Karpas-422 (cell line): ENCODE results near the gene AQP12B. TPM values are rescaled to one million over a fixed set of nuclear protein-coding genes. Genes with fewer than 3 reads are reported as not detected.

Experiments used
- DNase-seq: peaks from one replicate; pipeline ENCODE4 v3.0.0-alpha.2; 2015
- H2AFZ ChIP-seq: fragments of 200-600 bp; sonication (generic); 2 replicates; pipeline ENCODE4 v1.6.1; 2014; ENCODE audit warnings: antibody characterized with exemption, low read length, mixed read lengths
- H3K27ac ChIP-seq: fragments of 200-600 bp; sonication (generic); 2 replicates; pipeline ENCODE4 v1.5.1; 2014; ENCODE audit warnings: mild to moderate bottlenecking, low read length, moderate library complexity
- H3K27me3 ChIP-seq: fragments of 200-600 bp; sonication (generic); 2 replicates; pipeline ENCODE4 v1.6.1; 2014; ENCODE audit warnings: low read length, mixed read lengths
- H3K36me3 ChIP-seq: fragments of 200-600 bp; sonication (generic); 2 replicates; pipeline ENCODE4 v1.6.1; 2014; ENCODE audit warnings: low read length, mixed read lengths; ENCODE audit not compliant: insufficient read depth
- H3K4me1 ChIP-seq: fragments of 200-600 bp; sonication (generic); 2 replicates; pipeline ENCODE4 v1.6.1; 2014; ENCODE audit warnings: mild to moderate bottlenecking, low read length, mixed read lengths
- H3K4me2 ChIP-seq: fragments of 200-600 bp; sonication (generic); 2 replicates; pipeline ENCODE4 v1.6.1; 2014; ENCODE audit warnings: low read length, low read depth, mild to moderate bottlenecking; ENCODE audit not compliant: poor library complexity, severe bottlenecking
- H3K4me3 ChIP-seq: fragments of 200-600 bp; sonication (generic); 2 replicates; pipeline ENCODE4 v1.5.1; 2014; ENCODE audit warnings: mild to moderate bottlenecking, antibody characterized with exemption, low read length, mixed read lengths
- H3K79me2 ChIP-seq: fragments of 200-600 bp; sonication (generic); 2 replicates; pipeline ENCODE4 v1.6.1; 2014; ENCODE audit warnings: mild to moderate bottlenecking, low read length, mixed read lengths
- H3K9ac ChIP-seq: fragments of 200-600 bp; sonication (generic); 2 replicates; pipeline ENCODE4 v1.6.0; 2014; ENCODE audit warnings: low read length
- H3K9me2 ChIP-seq: fragments of 200-600 bp; sonication (generic), shearing (Covaris generic); replicated peaks from 2 replicates; pipeline ENCODE4 v1.6.0; 2014; ENCODE audit warnings: mild to moderate bottlenecking, low read length, moderate library complexity; ENCODE audit not compliant: insufficient read depth
- H3K9me3 ChIP-seq: fragments of 300-700, 200-600 bp; sonication (generic); 2 replicates; pipeline ENCODE4 v1.6.1; 2014; ENCODE audit warnings: low read length, mixed read lengths
- H4K20me1 ChIP-seq: fragments of 200-600 bp; sonication (generic); 2 replicates; pipeline ENCODE4 v1.6.1; 2014; ENCODE audit warnings: mild to moderate bottlenecking, antibody characterized with exemption, low read length, low read depth; ENCODE audit not compliant: insufficient read depth
- total RNA-seq: library from RNA; depleted of rRNA; stranded (reverse); fragments of >200 nt; shearing (Covaris generic); gene quantifications from 2 replicates; pipeline ENCODE4 v1.2.3, GENCODE V29; 2014; ENCODE audit warnings: low replicate concordance

AQP12B gene
- total RNA-seq, 1 experiment from 2014 or later, result not detected

DNA sequence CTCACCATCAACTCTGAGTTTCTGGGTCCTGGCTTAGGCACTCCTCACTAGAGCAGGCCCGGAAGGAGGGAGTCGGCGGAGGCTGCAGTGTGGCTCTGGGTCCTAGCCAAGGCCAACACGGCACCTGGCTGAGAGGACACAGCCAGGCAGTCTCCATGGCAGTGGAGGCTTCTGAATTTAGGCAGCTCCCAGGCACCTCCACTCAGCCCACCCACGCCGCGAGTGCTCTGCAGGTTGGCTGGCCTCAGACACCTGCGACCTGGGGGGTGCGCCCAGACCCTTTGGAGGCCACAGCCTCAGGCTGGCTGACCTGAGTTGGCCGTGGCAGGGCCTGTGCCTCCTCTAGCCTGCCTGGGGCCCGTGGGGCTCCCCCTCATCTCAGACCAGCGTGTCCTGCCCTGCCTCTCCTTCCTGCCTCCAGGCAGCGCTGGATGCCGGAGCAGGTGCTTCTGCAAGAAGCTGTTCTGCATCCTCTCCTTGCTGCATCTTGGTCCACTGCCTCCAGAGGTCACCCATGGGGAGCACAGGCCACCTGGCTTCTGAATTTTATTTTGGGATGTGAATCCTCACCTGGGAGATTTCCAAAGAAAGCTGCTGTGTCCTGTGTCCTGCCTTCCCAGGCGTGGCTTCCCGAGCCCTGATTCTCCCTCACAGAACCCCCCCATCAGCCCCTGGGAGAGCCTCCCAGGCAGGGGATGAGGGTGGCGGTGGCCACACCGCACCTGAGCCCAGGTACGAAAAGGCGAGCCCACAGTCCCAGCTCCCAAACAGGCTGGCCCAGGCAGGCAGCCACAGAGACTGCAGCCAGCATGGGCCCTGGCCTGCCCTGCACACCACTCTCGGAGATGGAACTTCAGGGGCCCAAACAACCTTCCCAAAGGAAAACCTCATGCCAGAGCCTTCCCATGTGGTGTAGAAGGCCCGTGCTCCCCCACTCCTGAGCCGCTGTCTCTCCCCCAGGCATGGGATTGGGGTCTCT is 32.4 kb upstream of the AQP12B start:
- no peak overlapping the region for H2AFZ ChIP-seq
- peaks cover 18% of the 10 kb centered on the region for H3K4me1 ChIP-seq
- no peaks in the 10 kb centered on the region for H4K20me1 ChIP-seq
- no peaks in the 10 kb centered on the region for H3K9me2 ChIP-seq
- H3K9me3 ChIP-seq, result no peaks in the 10 kb centered on the region
- no peak overlapping the region for H3K4me2 ChIP-seq
- no peaks in the 10 kb centered on the region for H3K36me3 ChIP-seq
- no peak overlapping the region for H3K9ac ChIP-seq
- no peak overlapping the region for H3K4me3 ChIP-seq
- DNase-seq, result no peak
- no peaks in the 10 kb centered on the region for H3K79me2 ChIP-seq
- no peaks in the 10 kb centered on the region for H3K27me3 ChIP-seq
- no peak overlapping the region for H3K27ac ChIP-seq

DNA sequence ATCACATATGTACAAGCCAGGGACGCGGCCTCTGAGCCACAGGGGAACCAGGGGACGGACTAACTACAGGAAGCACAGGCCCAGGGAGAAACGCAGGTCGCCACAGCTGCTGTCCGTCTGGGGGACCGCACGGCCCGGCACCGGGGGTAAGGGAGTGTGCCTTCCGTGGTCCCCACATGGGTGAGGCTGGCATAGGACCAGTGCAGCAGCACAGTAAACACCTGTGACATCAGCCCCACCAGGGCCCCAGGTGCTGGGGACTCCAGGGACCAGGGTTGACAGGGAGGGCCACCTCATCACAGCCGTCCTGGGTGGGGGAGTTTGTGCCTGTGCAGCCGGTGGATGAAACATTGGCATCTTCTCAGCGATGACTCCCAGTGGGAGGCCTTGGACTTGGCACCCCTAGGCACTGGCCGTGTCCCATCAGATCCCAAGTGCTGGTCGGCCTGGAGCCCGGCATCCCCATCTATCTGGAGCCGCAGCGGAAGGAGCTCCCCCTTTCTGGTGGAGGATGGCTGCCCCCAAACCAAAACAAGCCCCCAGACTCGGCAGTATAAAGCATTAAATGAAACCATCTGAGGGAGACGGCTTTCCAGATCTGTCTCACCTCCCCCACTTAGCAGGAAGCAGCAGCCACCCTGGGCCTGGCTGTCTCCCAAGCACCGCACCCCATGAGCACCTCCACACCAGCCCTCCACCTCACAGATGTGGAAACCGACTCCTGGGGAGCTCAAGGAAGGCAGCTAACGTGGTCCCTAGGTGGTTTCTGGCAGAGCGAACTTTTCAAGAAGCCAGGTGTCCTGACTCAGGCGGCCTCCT is 31.5 kb upstream of the AQP12B start:
- H3K27ac ChIP-seq, result no peak overlapping the region
- H2AFZ ChIP-seq, result no peak overlapping the region
- peak overlapping the region; percentile 21 for H3K4me2 ChIP-seq
- H3K27me3 ChIP-seq, result no peaks in the 10 kb centered on the region
- no peaks in the 10 kb centered on the region for H3K9me3 ChIP-seq
- DNase-seq, result peak; percentile 41
- H4K20me1 ChIP-seq, result no peaks in the 10 kb centered on the region
- no peaks in the 10 kb centered on the region for H3K79me2 ChIP-seq
- no peaks in the 10 kb centered on the region for H3K9me2 ChIP-seq
- peaks cover 18% of the 10 kb centered on the region for H3K4me1 ChIP-seq
- no peak overlapping the region for H3K9ac ChIP-seq
- no peak overlapping the region for H3K4me3 ChIP-seq
- no peaks in the 10 kb centered on the region for H3K36me3 ChIP-seq

DNA sequence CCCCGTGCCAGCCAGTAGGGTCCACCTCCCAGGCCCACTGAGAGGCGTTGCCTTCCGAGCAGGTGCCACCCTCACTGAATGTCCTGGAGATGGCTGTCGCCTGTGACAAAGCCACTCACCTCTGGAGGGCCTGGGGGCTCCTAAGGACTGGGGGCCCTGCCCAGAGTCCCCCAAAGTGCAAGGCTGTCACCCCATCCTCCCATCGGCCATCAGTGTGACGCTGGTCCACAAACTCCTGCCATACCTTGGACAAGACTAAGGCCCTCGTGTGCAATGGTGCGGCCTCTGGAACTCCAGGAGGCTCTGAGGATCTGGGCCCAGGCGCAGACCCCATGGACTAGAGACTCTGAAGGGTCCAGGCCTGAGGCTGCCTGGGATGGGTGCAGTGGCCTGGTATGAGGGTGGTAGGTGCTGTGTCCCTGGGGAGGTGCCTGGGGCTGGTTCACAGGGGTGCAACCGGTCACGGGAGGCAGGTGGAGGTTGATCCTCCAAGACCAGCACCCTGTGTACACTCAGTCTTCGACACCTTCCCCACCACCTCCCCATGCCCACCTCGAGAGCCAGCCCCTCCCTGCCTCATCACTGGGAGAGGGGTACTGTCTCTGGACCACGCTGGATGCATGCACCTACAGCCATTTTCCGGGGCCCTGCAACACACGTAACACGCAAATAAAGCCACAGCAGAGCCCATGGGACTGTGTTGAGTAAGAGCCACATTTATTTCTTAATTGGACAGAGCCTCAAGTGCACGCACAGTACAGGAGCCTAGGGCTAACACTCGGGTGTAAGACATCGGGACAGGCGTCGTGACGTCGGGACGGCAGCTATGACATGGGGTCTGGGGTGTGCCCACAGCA is 30.6 kb upstream of the AQP12B start:
- Histone ChIP-seq H3K36me3 (no peaks in the 10 kb centered on the region), H3K27ac (no peak overlapping the region), H3K27me3 (no peaks in the 10 kb centered on the region), H4K20me1 (no peaks in the 10 kb centered on the region), H2AFZ (no peak overlapping the region), H3K4me3 (no peak overlapping the region), H3K4me2 (peak overlapping the region; percentile 21), H3K4me1 (peaks cover 18% of the 10 kb centered on the region), H3K9me2 (no peaks in the 10 kb centered on the region), H3K9ac (no peak overlapping the region), H3K9me3 (no peaks in the 10 kb centered on the region), H3K79me2 (no peaks in the 10 kb centered on the region)
- peak; percentile 42 for DNase-seq

DNA sequence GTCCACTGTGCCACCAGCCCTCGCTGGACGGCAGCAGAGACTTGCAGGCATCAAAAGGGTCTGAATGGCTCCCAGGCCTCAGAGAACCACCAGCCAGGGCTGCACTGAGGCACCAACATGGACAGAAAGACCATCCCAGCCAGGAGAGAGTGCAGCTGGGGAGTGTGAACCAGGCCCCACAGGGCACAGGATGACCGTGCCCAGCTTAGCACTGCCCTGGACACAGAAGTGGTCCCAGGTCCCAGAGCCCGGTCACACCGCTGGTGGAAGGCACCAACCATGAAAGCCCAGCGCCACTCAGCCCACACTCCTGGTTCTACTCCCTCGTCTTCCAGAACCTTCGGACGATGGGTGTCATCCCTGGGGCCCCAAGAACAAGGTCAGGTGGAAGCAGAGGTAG is 29.4 kb upstream of the AQP12B start:
- Histone ChIP-seq H3K4me1 (peaks cover 18% of the 10 kb centered on the region), H3K9me2 (no peaks in the 10 kb centered on the region), H3K9ac (no peak overlapping the region), H3K27ac (no peak overlapping the region), H3K4me2 (no peak overlapping the region), H3K36me3 (no peaks in the 10 kb centered on the region), H3K79me2 (no peaks in the 10 kb centered on the region), H3K9me3 (no peaks in the 10 kb centered on the region), H3K4me3 (no peak overlapping the region), H2AFZ (no peak overlapping the region), H4K20me1 (no peaks in the 10 kb centered on the region), H3K27me3 (no peaks in the 10 kb centered on the region)
- no peak for DNase-seq

DNA sequence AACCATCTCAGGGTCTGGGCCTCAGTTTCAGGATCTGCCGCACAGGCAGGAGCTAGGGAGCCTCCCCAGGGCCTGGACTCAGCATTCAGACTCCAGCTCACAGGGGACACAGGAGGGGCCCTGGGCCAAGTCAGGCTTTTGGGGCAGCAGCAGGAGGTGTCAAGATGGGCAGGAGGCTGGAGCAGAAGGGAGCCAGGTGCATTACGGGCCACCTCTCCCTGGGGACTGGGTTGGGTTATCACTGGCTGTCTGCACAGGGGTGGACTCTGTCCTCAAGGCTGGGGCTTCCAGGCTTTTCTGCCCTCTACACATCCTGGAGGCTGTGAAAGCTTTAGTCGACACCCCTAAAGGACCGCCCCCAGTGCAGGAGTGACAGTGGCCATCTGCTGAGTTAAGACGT is 29.0 kb upstream of the AQP12B start:
- Histone ChIP-seq H3K79me2 (no peaks in the 10 kb centered on the region), H3K27ac (no peak overlapping the region), H2AFZ (no peak overlapping the region), H3K9me2 (no peaks in the 10 kb centered on the region), H3K27me3 (no peaks in the 10 kb centered on the region), H3K36me3 (no peaks in the 10 kb centered on the region), H3K4me2 (no peak overlapping the region), H4K20me1 (no peaks in the 10 kb centered on the region), H3K4me3 (no peak overlapping the region), H3K4me1 (peaks cover 18% of the 10 kb centered on the region), H3K9ac (no peak overlapping the region), H3K9me3 (no peaks in the 10 kb centered on the region)
- DNase-seq, result no peak

DNA sequence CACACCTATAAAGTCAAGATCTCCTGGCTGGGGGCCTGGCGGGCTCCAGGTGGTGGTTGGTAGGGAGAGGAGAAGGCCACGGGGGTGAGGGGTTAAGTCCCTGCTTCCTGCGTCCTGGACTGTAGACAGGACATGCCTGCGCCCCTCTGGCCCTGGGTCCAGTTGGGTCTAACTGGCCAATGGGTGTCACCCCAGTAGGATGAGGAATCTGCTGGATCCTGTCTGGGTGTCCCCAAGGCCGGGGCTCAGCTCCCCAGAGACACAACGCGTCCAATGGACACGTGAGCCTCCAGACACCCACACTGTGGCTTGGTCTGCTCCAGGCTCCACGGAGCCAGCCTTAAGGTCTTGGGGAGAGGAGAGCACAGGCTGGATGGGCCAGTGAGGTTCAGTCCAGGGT is 28.6 kb upstream of the AQP12B start:
- Histone ChIP-seq H2AFZ (no peak overlapping the region), H4K20me1 (no peaks in the 10 kb centered on the region), H3K4me1 (peaks cover 18% of the 10 kb centered on the region), H3K9me3 (no peaks in the 10 kb centered on the region), H3K9ac (no peak overlapping the region), H3K79me2 (no peaks in the 10 kb centered on the region), H3K4me2 (no peak overlapping the region), H3K4me3 (no peak overlapping the region), H3K27me3 (no peaks in the 10 kb centered on the region), H3K36me3 (no peaks in the 10 kb centered on the region), H3K9me2 (no peaks in the 10 kb centered on the region), H3K27ac (no peak overlapping the region)
- DNase-seq, result no peak

- Histone ChIP-seq H3K4me1 (peaks cover 7% of the 10 kb centered on the region), H3K36me3 (no peaks in the 10 kb centered on the region), H3K9ac (no peak overlapping the region), H3K79me2 (no peaks in the 10 kb centered on the region), H3K9me3 (no peaks in the 10 kb centered on the region), H3K27me3 (no peaks in the 10 kb centered on the region), H4K20me1 (no peaks in the 10 kb centered on the region), H2AFZ (no peak overlapping the region), H3K27ac (no peak overlapping the region), H3K4me3 (no peak overlapping the region), H3K4me2 (no peak overlapping the region), H3K9me2 (no peaks in the 10 kb centered on the region)
- DNase-seq, result no peak
Measured at GRCh38 chr2:240708457-240708856, 25.8 kb upstream of the AQP12B start.
